Lung (tissue), 12 donors: ENCODE results near the gene GRAMD1A. TPM values are rescaled to one million over a fixed set of nuclear protein-coding genes. Genes with fewer than 3 reads are reported as not detected.

Experiments
- ATAC-seq: fragments of 200-7000 bp; cut with Tn5 transposase; one replicate; pipeline ENCODE4 v1.9.1; 2020; ENCODE audit warnings: moderate number of reproducible peaks; ENCODE audit not compliant: insufficient read depth, low FRiP score
- DNase-seq, 3 donors: peaks; one replicate each; pipeline ENCODE4 v3.0.0-alpha.2; 2013 to 2017
- H3K27ac ChIP-seq, 2 donors: one replicate each; pipeline ENCODE4 v1.5.1; 2013; ENCODE audit warnings: mild to moderate bottlenecking in 2 of 2, moderate library complexity in 2 of 2, control low read depth in 1 of 2, inconsistent platforms in 1 of 2, low read depth in 1 of 2, low read length in 1 of 2
- H3K27me3 ChIP-seq, 3 donors: one replicate each; pipeline ENCODE4 v1.5.1; 2013; ENCODE audit warnings: low read length in 2 of 3; ENCODE audit not compliant: control insufficient read depth in 3 of 3, insufficient read depth in 3 of 3
- H3K36me3 ChIP-seq, 4 donors: one replicate each; pipeline ENCODE4 v1.5.1; 2013; ENCODE audit warnings: low read length in 4 of 4, mild to moderate bottlenecking in 1 of 4, moderate library complexity in 1 of 4; ENCODE audit not compliant: control insufficient read depth in 4 of 4, insufficient read depth in 4 of 4
- H3K4me1 ChIP-seq, 5 donors: one replicate each; pipeline ENCODE4 v1.5.1; 2013; ENCODE audit warnings: low read length in 5 of 5, mild to moderate bottlenecking in 2 of 5, moderate library complexity in 1 of 5; ENCODE audit not compliant: control insufficient read depth in 5 of 5, insufficient read depth in 5 of 5
- H3K4me3 ChIP-seq: one replicate; pipeline ENCODE4 v1.5.1; 2013; ENCODE audit warnings: mild to moderate bottlenecking, control low read depth, moderate library complexity
- H3K9ac ChIP-seq, 2 donors: one replicate each; pipeline ENCODE4 v1.5.1; 2013; ENCODE audit warnings: low read length in 2 of 2, control low read depth in 1 of 2; ENCODE audit not compliant: insufficient read depth in 1 of 2
- H3K9me3 ChIP-seq, 4 donors: one replicate each; pipeline ENCODE4 v1.5.1; 2013; ENCODE audit warnings: low read length in 3 of 4, mild to moderate bottlenecking in 1 of 4, moderate library complexity in 1 of 4; ENCODE audit not compliant: control insufficient read depth in 4 of 4, insufficient read depth in 3 of 4
- WGBS, 2 donors: extraction: QIAGEN DNeasy Blood & Tissue Kit; methylation state at CpG; one replicate each; pipeline ENCODE4 v1.1.7; 2013; 5-methylcytosine and 5-hydroxymethylcytosine counted together
- polyA plus RNA-seq, 2 donors: library from polyadenylated mRNA; stranded (reverse); fragments of 200-250 nt; gene quantifications; one replicate each; pipeline ENCODE4 v1.2.1, GENCODE V29; 2013
- total RNA-seq, 2 donors: library from RNA; depleted of rRNA in 1 of 2; stranded (reverse); fragments of >200 nt in 1 of 2; gene quantifications; one replicate each; pipeline ENCODE4 v1.2.1, GENCODE V29; 2014 to 2021
- TF ChIP-seq, protein P1 (sequence below): IDR thresholded peaks from 2 replicates; pipeline ENCODE4 v1.5.1; 2012; ENCODE audit warnings: mild to moderate bottlenecking; ENCODE audit errors: control extremely low read depth, extremely low read depth
- donor health status: control.
- donor health status: control.
- donor health status: Bipolar disorder and iron deficiency.
- donor health status: healthy.
- donor health status: DM: yes; HTN: yes; CAD: no.

Gene GRAMD1A
- total and polyA plus RNA-seq, 4 donors = 92.2 to 217 (median 133) TPM

DNA sequence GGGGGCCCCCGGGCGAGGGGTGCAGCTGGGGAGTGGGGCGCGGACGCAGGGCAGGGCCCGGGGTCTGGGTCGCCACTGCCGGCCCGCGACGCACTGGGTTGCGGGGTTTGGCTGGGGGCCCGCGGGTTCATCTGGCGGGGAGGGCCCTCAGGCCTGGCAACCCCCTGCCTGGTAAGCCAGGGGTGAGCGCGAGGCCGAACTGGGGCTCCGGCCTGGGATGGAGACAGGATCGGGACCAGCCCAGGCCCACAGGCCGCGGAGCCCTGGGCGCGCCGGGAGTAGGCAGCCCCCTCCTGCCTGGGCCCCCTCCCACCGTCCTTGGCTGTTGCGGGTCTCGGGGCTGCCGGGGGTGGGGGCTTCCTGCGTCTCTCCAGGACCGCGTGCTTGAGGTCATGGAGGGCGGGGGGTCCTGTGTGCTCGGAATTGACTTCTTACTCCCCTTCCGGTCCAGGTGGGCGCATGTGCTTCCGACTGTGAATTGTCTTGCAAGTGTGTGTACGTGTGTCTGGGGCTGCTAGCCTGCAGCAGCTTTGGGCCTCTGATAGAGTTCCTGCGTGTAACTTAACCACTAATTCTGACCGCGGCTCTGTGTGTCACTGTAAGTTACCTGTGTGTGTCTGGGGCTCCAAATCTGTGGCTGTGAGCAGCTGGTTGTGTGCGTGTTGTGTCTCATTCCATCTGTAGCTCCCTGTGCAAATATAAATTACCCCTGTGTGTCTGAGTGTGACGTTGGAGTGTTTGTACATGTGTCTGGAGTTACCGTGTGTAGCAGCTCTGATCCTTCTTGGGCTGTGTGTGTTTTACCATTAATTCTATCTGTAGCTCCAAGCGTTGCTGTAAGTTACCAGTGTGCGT is 751 bp downstream of the GRAMD1A start:
- Histone ChIP-seq H3K9ac (peak overlapping the region; percentile 49 to 91), H3K9me3 (no peaks in the 10 kb centered on the region), H3K4me3 (peak overlapping the region; percentile 81), H3K27ac (peak overlapping the region; percentile 64 to 96), H3K4me1 (peaks cover 0 to 42% (median 20%) of the 10 kb centered on the region in 5 donors), H3K27me3 (no peaks in the 10 kb centered on the region), H3K36me3 (peaks cover 0 to 5% (median under 1%) of the 10 kb centered on the region in 4 donors)
- TF ChIP-seq, protein P1, sequence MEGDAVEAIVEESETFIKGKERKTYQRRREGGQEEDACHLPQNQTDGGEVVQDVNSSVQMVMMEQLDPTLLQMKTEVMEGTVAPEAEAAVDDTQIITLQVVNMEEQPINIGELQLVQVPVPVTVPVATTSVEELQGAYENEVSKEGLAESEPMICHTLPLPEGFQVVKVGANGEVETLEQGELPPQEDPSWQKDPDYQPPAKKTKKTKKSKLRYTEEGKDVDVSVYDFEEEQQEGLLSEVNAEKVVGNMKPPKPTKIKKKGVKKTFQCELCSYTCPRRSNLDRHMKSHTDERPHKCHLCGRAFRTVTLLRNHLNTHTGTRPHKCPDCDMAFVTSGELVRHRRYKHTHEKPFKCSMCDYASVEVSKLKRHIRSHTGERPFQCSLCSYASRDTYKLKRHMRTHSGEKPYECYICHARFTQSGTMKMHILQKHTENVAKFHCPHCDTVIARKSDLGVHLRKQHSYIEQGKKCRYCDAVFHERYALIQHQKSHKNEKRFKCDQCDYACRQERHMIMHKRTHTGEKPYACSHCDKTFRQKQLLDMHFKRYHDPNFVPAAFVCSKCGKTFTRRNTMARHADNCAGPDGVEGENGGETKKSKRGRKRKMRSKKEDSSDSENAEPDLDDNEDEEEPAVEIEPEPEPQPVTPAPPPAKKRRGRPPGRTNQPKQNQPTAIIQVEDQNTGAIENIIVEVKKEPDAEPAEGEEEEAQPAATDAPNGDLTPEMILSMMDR = no peak
- DNase-seq (peak; percentile 57 to 65 (median 58)), ATAC-seq (no peak)
- WGBS, 2 donors = 1 to 2% methylated on average over 38 to 46 of the region's 46 CpGs

DNA sequence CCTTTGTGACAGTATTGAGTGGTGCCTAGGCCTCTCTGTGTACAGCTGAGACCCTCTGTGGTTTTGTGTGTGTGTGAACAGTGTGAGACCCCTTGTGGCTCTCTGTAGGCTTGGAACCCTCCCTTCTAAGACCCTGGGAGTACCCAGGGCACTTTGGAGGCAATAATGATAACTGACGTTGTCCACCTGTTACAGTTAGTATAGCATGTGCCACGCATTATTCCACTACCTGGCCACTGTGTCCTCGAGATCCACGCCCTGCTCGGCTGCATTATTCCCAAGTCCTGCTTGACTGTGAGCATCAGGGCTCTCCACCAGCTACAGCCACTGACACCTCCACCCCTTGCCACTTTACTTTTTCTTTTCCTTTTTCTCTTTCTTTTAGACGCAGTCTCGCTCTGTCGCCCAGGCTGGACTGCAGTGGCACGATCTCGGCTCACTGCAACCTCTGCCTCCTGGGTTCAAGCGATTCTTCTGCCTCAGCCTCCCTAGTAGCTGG is 2.0 kb downstream of the GRAMD1A start:
- DNase-seq (no peak), ATAC-seq (no peak)
- no peak overlapping the region for H3K9ac ChIP-seq
- no peaks in the 10 kb centered on the region for H3K27me3 ChIP-seq
- no peaks in the 10 kb centered on the region for H3K9me3 ChIP-seq
- peak overlapping the region; percentile 25 for H3K4me3 ChIP-seq
- 77 to 88% methylated on average over 11 of the region's 11 CpGs for WGBS, 2 donors
- H3K4me1 ChIP-seq = peaks cover 5 to 48% (median 20%) of the 10 kb centered on the region in 5 donors
- H3K36me3 ChIP-seq = peaks cover 0 to 13% (median 2%) of the 10 kb centered on the region in 4 donors
- peak overlapping the region in 1 of 2 donors; percentile 51 for H3K27ac ChIP-seq
- TF ChIP-seq, protein P1 = no peak

DNA sequence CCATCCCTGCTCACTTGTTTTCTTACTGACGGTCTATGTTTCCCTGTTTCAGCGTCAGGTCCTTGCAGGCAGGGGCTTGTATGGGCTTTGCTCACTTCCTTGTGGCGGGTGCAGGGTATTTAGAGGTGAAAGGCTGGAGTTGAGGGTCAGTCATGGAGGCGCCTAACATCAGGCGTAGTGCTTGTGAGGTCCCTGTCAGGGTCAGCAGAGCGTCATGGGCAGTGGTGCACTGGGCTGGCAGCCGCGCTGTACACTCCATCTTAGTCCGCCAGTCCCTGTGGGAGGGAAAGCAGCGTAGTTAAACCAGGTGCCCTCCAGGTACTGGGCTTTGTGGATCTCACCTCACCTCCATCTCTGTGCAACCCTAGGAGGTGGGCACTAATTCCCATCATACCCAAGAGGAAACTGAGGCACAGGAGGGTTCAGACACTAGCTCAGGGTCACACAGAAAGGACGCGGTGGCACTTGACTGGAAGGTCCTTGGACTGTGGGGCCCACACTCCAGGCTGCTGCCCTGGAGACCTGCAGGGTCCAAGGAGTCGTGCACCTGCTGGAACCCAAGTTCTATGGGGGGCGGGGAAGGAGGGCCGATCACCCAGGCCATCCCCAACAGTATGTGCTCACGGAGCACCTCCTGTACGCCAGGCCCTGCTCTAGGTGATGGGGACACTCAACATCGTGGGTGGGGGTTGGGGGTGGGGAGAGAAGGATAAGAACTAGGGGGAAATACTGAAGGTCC is 4.6 kb downstream of the GRAMD1A start:
- Histone ChIP-seq H3K27ac (peak overlapping the region in 1 of 2 donors; percentile 88), H3K4me3 (no peak overlapping the region), H3K27me3 (no peaks in the 10 kb centered on the region), H3K9me3 (no peaks in the 10 kb centered on the region), H3K9ac (no peak overlapping the region), H3K4me1 (peaks cover 5 to 38% (median 12%) of the 10 kb centered on the region in 5 donors), H3K36me3 (peaks cover 0 to 18% (median 8%) of the 10 kb centered on the region in 4 donors)
- WGBS, 2 donors = 78 to 90% methylated on average over 18 of the region's 18 CpGs
- DNase-seq = no peak
- ATAC-seq = no peak
- TF ChIP-seq, protein P1 = no peak
